ENCODE data around the gene EYS. TPM values are rescaled to one million over a fixed set of nuclear protein-coding genes. Genes with fewer than 3 reads are reported as not detected.

Gene EYS
- total RNA-seq, 2 donors from 2014 or later, result not detected

- Histone ChIP-seq H3K9me3 (no peaks in the 10 kb centered on the region), H3K4me1 (peaks cover 0 to 20% of the 10 kb centered on the region in 2 donors)
Observed at GRCh38 chr6:63671098-63671754, 2035.8 kb downstream of the EYS start.

More at GRCh38 chr6:63671098-63671754, 2035.8 kb downstream of the EYS start:
- Histone ChIP-seq H3K27me3 (no peaks in the 10 kb centered on the region), H3K36me3 (no peaks in the 10 kb centered on the region), H3K4me3 (no peak overlapping the region), H3K27ac (no peak overlapping the region)
- no peak for DNase-seq (ENCODE audit: low spot score)
- no peak for TF ChIP-seq CTCF (IDR thresholded peaks at IDR 0.05)

All from right atrium auricular region (tissue), 2 donors.